H1 (cell line): ENCODE data around the gene SH3BP5. TPM values are rescaled to one million over a fixed set of nuclear protein-coding genes. Genes with fewer than 3 reads are reported as not detected.

Source experiments
- BRCA1 ChIP-seq: IDR thresholded peaks from 2 replicates; pipeline ENCODE4 v1.6.1; 2012; ENCODE audit warnings: low read depth, low read length, improper control_type of control experiment
- HDAC2 ChIP-seq, 2 experiments: fragments of 300-600 bp in 1 of 2; sonication (generic) in 1 of 2; IDR thresholded peaks; 2 replicates each; pipeline ENCODE4 v1.6.1; 2011 to 2012; ENCODE audit warnings: low read depth in 2 of 2, low read length in 2 of 2, mild to moderate bottlenecking in 2 of 2, moderate library complexity in 2 of 2, borderline replicate concordance in 1 of 2, inconsistent platforms in 1 of 2
- SIN3A ChIP-seq, 2 experiments: IDR thresholded peaks in 1 of 2; conservative IDR thresholded peaks in 1 of 2; 2 replicates each; pipeline ENCODE4 v1.6.1; 2011 to 2012; ENCODE audit warnings: low read length in 2 of 2, improper control_type of control experiment in 1 of 2, low read depth in 1 of 2, mild to moderate bottlenecking in 1 of 2
- SP4 ChIP-seq: IDR thresholded peaks from 2 replicates; pipeline ENCODE4 v1.6.1; 2012; ENCODE audit warnings: low read length, inconsistent platforms
- TEAD4 ChIP-seq: IDR thresholded peaks from 2 replicates; pipeline ENCODE4 v1.6.1; 2012; ENCODE audit warnings: low read depth, low read length, inconsistent platforms, mixed read lengths
- ZNF274 ChIP-seq: IDR thresholded peaks from 2 replicates; pipeline ENCODE4 v1.7.0; 2012; ENCODE audit warnings: low read length, borderline replicate concordance; ENCODE audit errors: extremely low read depth
- polyA plus RNA-seq, 7 experiments: library from polyadenylated mRNA; depleted of rRNA in 3 of 7; stranded (reverse) in 5 of 7; unstranded in 2 of 7; fragments of >200 nt in 5 of 7; fragments of 200-250 nt in 2 of 7; gene quantifications; 1 replicate in 5 of 7; 2 replicates in 1 of 7; 4 replicates in 1 of 7; pipeline versions ENCODE4 v1.2.1 to v1.2.3, GENCODE V29; 2011 to 2013; ENCODE audit warnings: missing spikeins in 2 of 7, mixed read lengths in 2 of 7
- total RNA-seq: library from RNA; stranded (reverse); fragmentation: NEBNext Ultra II Directional; extraction: Animal tissue kit (Norgen Biotek cat#: 25700); gene quantifications from 2 replicates; pipeline ENCODE4 v1.2.1, GENCODE V29; 2021

SH3BP5 gene
- total and polyA plus RNA-seq, 2 of the 8 experiments (the other 6 are each of a cell fraction or from before 2014, with no cell fraction given): 7.1 to 9.7 TPM

DNA sequence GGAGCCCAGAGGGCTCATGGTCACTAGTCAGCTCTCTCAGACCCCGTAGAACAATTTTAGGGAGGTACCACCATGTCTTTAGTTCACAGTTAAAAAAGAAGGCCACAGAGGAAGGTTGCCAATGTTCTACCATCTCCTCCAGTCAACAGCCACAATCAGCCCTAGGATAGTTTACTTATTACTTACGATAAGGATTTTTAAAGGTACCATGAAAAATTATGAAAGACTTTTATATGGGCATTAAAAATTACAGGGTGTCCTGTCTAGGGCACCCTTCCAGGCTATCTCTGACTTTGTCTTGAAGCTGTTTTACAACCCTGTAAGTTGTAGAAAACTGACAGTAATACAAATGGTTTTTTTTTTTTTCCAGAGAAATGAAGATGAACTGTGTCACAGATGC, 68.5 kb downstream of the SH3BP5 start (continued):
- TF ChIP-seq ZNF274 (no peak), SIN3A (conservative IDR thresholded peaks at IDR 0.05 in 1 of 2, IDR thresholded peaks at IDR 0.05 in 1 of 2; ENCODE audit: low read depth in 1 of 2, low read length in 2 of 2) (no peak), BRCA1 (no peak), HDAC2 (IDR thresholded peaks at IDR 0.05; ENCODE audit: borderline replicate concordance in 1 of 2, low read depth in 2 of 2, low read length in 2 of 2) (no peak), SP4 (no peak), TEAD4 (no peak)
